Activated CD4-positive, alpha-beta T cell treated with anti-CD3 and anti-CD28 coated beads, Interleukin-2, amount 50 U/mL, for 24 hours (primary cell): ENCODE data around the gene HSP90AB1.

Experiments
- DNase-seq, 2 donors: peaks; one replicate each; pipeline ENCODE4 v3.0.0-alpha.2; 2020; ENCODE audit warnings: low read depth in 1 of 2, low spot score in 1 of 2

The HSP90AB1 gene

GRCh38 chr6:44254191-44255104 lies 7.5 kb downstream of the HSP90AB1 start:
- DNase-seq = no peak

- DNase-seq = peak in 1 of 2 donors; percentile 39
These were observed 8.4 kb downstream of the HSP90AB1 start for GRCh38 chr6:44255105-44255808.

- DNase-seq = no peak
These were observed 9.2 kb downstream of the HSP90AB1 start for GRCh38 chr6:44255871-44256774.

- no peak for DNase-seq
These were observed 9.8 kb downstream of the HSP90AB1 start for GRCh38 chr6:44256775-44257024.

- DNase-seq = peak in 1 of 2 donors; percentile 46
These were observed 10.3 kb downstream of the HSP90AB1 start, which contains the start of gene SLC35B2 for GRCh38 chr6:44257025-44257752. Gene SLC35B2, minus strand, starts transcription at chr6:44257528. Its CDS starts 118 bp downstream, at chr6:44257410.

GRCh38 chr6:44257753-44258324 lies 10.9 kb downstream of the HSP90AB1 start:
- no peak for DNase-seq

GRCh38 chr6:44258325-44258863 lies 11.5 kb downstream of the HSP90AB1 start:
- DNase-seq = no peak

- DNase-seq = no peak
These were observed 12.0 kb downstream of the HSP90AB1 start for GRCh38 chr6:44258921-44259320.

GRCh38 chr6:44260011-44260410 lies 13.1 kb downstream of the HSP90AB1 start:
- DNase-seq = no peak

GRCh38 chr6:44260451-44261297 lies 13.8 kb downstream of the HSP90AB1 start:
- DNase-seq = no peak

GRCh38 chr6:44261581-44261980 lies 14.7 kb downstream of the HSP90AB1 start:
- no peak for DNase-seq

- DNase-seq = no peak
These were observed 15.8 kb downstream of the HSP90AB1 start for GRCh38 chr6:44262467-44263353.

- no peak for DNase-seq
These were observed 16.6 kb downstream of the HSP90AB1 start for GRCh38 chr6:44263354-44264100.

- no peak for DNase-seq
These were observed 17.5 kb downstream of the HSP90AB1 start for GRCh38 chr6:44264154-44265006.

GRCh38 chr6:44265007-44265721 lies 18.3 kb downstream of the HSP90AB1 start, which contains the start of gene NFKBIE:
Gene NFKBIE, minus strand, starts transcription at chr6:44265551. Its CDS starts 205 bp downstream, at chr6:44265346.
- DNase-seq = peak; percentile 94 to 98
